ENCODE measurements around the gene ELL3.
"Not testable (repeated sequence)": the region's sequence is repeated elsewhere in the genome, so short reads cannot be mapped to it uniquely, and the experiment has no call there.

Gene ELL3

GRCh38 chr15:43789409-43789808 lies 12.6 kb upstream of the ELL3 start:
- no peak for DNase-seq

- DNase-seq = no peak
Observed at GRCh38 chr15:43779016-43779415, 2.2 kb upstream of the ELL3 start.

DNA sequence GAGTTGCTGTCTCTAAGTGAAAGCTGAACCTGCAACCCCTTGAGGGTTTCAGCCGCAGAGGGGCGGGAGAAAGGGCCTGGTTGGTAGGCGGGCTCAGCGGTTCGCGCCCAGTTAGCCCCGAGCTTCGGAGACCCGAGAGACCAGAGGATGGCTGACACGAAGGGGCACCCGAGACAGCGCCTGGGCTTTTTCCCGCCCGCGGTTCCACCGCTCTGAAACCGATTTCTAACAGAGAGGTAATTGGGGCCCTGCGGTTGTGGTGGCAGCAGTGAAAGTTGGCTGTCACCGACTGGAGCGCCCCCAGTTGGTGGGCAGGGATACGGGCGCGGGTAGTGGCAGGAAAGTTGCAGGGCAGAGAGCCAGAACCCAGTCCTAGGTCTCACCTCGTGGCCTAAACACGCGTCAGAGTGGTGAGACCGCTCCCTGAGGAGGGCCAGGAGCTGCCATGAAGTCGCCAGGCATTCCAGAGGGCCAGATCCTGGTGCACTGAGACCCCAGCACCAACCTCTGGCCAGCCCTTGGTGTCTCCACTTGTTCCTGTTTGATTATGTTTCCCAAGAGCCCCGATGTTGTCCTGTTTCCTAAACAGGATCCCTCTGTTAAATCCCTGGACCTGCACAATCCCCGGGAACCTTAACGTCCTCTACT lies 625 bp upstream of the ELL3 start:
- peak; percentile 91 for DNase-seq

- DNase-seq = no peak
Observed at GRCh38 chr15:43776101-43776717, 557 bp downstream of the ELL3 start.

DNA sequence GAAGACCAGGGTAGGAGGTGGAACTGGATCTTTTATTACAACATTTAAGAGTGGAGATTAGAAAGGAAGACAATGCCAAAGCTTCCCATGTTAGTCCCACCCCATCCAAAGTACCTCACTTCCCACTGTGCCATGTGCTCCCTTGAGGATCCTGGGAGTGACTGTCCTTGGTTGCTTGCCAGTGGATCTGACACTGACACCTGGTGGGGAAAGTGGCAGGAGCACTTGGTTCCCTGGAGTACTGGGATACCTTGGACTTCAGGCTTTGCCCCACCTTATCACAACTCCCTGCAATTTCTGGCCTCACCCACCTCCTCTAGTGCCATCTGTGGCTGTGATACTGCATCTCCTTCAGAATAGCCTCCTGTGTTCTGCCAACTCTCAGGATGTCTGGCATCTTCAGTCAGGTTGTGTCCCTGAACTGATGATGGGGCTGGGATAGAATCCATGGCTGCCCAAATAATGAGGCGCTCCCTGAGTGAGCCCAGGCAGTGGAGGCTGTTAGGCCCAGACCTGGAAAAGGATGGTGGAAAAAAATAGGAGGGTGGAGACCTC lies 1.3 kb downstream of the ELL3 start:
- peak; percentile 34 for DNase-seq

DNA sequence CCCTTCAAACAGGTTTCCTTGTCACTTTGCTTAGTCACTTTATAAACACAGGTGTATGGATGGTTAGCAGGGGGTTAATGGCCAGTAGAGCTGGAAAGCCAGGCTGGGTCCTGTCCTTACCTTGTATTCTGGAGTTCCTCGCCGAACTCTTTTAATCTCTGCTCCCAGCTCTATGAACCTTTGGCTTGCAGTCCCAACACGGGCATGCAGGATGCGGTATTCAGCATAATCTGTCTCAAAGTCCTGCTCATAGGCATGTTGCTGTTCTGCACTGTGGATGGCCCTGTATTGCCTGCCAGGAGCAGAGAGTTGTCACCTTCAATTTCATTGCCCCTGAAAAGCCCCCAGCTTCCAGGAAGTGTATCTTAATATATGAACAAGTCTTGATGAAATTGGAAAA lies 2.7 kb downstream of the ELL3 start:
- DNase-seq = peak; percentile 44

GRCh38 chr15:43772624-43773023 lies 4.1 kb downstream of the ELL3 start:
- DNase-seq = no peak

DNA sequence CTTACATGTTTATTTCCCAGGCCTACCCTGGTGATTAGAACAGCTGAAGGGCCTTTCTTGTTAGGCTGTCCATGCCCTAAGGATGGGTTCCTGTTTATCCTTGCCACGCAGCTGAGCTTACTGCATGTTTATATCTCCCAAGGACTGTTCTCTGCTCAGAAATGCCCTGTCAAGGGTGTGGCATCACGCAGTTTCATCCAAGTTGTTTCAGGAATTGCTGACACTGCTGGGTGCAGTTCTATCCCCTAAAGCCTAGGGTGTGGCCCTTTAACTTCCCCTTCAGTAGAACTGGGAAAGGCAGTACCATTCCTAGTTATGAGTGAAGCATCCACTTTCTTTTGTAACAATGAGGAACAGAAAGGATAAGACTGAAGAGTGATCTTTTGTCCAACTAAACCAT lies 5.0 kb downstream of the ELL3 start:
- DNase-seq = no peak

DNA sequence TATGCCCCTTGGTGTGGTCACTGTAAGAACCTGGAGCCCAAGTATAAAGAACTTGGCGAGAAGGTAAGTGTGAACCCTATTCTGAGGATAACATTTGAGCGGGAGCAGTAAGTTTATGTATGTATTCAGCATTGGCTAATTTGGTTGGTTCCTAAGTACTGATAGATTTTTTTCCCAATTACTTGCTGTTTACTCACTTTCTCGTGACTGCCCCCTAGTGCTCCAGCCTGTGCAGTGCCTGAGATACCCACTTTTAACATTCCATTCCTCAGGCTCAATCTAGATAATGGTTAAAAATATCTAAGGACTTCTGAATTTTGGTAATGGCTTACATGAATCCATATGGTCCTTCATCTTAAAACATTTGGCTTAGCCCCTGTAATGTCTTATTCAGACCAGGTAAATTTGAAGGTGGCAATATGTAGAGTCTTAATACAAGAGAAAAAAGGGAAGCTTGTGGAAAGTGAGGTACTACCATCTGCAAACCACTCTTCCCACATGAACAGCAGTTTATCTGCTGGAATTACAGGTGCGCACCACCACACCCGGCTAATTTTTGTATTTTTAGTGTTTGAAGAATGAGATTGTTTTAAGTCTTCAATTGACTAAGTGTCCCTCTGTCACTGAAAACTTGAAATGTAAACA lies 7.1 kb downstream of the ELL3 start:
- peak; percentile 80 for DNase-seq

GRCh38 chr15:43763819-43764446 lies 12.8 kb downstream of the ELL3 start:
- DNase-seq = no peak

DNA sequence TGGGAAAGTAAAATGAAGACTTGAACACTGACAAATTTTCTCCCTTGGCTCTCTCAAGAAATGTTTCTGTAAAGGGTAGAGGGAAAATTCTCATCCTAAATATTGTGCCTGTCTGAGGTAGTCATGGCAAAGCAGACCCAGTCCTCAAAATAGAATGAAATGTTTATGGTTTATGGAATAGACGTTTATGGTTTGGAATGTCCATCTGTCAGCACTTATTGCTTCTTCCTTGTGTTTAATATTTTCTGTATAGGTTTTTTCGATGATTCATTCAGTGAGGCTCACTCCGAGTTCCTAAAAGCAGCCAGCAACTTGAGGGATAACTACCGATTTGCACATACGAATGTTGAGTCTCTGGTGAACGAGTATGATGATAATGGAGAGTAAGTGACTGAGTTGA lies 13.9 kb downstream of the ELL3 start:
- DNase-seq = no peak

DNA sequence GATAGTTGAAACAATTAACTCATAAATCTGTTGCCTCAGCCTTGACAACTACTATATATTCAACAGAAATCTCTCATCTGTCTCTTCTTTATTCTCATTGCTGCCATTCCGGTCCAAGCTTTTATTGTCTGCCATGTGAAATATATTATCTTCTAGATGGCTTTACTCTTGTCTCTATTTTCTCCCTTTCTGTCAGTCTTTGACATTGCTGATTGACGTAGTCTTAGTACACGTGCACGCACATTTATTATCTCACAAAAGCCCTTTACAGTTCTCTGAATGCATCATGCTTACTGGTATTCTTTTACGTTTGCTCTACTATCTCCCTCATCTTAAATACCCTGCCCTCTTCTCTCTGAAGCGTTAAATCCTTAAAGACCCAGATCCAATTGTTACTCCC lies 24.9 kb downstream of the ELL3 start:
- no peak for DNase-seq

DNA sequence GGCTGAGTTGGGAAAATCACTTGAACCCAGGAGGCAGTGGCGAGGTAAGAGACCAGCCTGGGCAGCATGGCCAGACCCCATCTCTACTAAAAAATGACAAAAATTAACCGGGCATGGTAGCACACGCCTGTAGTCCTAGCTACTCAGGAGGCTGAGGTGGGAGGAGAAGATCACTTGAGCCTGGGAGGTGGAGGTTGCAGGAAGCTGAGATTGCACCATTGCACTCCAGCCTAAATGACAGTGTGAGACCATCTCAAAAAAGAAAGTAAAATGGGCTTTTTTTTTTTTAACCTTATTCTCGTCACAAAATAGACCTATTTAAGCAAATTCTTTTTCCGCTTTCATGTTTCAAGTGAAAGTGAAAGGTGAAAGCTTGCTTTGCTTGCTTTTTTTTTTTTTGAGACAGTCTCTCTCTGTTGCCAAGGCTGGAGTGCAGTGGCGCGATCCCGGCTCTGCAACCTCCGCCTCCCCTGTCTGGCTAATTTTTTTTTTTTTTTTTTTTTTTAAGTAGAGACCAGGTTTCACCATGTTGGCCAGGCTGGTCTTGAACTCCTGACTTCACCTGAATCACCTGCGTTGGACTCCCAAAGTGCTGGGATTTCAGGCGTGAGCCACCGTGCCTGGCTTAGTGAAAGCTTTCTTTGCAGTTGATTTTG lies 26.9 kb downstream of the ELL3 start:
- DNase-seq = peak; percentile 44

DNA sequence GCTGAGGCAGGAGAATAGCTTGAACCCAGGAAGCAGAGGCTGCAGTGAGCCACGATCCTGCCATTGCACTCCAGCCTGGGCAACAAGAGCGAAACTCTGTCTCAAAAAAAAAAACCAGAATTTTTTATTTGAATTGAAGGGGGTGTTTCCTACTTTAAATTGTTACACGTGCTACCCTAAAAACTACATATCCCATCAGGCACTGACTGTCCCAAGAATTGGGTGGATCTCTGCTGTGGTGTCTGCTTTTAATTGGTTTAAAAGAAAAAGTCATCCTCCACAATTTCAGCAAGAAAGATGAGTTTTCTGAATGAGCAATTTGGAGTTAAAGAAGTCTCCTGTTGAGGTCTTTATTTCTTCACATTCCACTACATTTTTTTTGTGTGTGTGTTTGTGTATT lies 28.4 kb downstream of the ELL3 start:
- DNase-seq = no peak

- DNase-seq = peak; percentile 86
Observed at GRCh38 chr15:43746903-43747309, 29.9 kb downstream of the ELL3 start.

DNA sequence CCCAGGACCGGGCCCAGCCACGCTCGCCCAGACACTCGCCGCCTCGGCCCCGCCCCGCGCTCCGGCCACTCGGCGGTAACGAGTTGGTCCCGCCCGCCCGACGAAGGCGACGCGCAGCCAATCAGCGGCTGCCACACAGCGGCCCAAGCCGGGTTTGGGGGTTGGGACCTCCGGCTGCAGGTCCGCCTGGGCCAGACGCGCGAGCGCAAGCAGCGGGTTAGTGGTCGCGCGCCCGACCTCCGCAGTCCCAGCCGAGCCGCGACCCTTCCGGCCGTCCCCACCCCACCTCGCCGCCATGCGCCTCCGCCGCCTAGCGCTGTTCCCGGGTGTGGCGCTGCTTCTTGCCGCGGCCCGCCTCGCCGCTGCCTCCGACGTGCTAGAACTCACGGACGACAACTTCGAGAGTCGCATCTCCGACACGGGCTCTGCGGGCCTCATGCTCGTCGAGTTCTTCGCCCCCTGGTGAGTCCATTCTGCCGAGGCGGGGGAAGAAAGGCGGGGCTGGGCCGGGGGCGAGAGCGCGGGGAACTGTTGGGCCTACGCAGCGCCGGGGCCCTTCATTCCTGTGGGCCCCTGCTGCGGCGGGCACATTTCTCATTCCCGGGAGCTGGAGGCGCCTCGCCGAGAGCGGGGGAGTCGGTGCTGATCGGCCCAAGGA lies 30.4 kb downstream of the ELL3 start, which contains the start of gene PDIA3:
Gene PDIA3 (plus strand): TSS at position 194 of the 658 bp plus-strand sequence. CDS start 102 bp downstream, at position 296.
- peak; percentile 96 for DNase-seq

DNA sequence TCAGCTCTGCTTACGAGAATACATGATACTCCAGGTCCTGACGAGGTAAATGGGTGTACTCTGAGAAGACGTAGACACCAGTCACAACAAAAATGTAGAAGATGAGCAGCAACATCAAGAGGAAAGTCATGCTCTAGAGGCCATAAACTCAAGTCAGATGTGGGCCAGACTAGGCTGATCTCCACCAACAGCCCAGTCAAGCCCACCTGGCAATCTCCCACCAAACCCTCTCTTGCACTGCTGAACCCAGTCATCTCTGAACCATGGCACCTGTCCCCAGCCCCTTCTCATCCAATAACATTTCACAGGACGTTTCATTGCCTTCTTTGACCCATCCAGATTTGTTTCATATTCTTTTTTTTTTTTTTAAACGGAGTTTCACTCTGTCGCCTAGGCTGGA lies 41.4 kb downstream of the ELL3 start:
- DNase-seq = no peak

- DNase-seq = not testable (repeated sequence)
Observed at GRCh38 chr15:43728053-43728725, 48.6 kb downstream of the ELL3 start.

- DNase-seq = not testable (repeated sequence)
Observed at GRCh38 chr15:43726306-43726705, 50.5 kb downstream of the ELL3 start.

DNA sequence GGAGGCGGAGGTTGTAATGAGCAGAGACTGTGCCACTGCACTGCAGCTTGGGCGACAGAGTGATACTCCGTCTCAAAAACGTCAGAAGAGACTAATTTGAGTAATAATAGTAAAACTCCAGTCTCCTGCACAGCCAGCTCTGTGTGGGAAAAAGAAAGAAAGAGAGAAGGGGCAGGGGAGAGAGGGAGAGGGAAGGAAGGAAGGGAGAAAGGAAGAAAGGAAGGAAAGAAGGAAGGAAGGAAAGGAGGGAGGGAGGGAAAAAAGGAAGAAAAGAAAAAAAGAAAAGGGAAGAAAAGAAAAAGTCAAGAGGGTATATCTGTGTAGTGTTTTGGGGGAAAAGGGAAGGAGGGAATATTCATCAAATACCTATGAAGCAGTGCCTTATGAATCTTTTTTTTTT lies 53.6 kb downstream of the ELL3 start:
- no peak for DNase-seq
